PC-9 (cell line): ENCODE results near the gene NFATC1. TPM values are rescaled to one million over a fixed set of nuclear protein-coding genes. Genes with fewer than 3 reads are reported as not detected.

ENCODE experiments used
- BruUV-seq: library from RNA; stranded (reverse); fragments of 400-500 nt; replicated peaks from 2 replicates; lab custom pipeline; 2021; lab: Mats Ljungman, UMichigan
- CTCF ChIA-PET: fragments of 300-600 bp; sonication (Branson Sonifier 250); formaldehyde crosslinking; loops from one replicate; lab custom pipeline; 2022; ENCODE audit warnings: antibody characterized with exemption; lab: Charles Lee
- POLR2A ChIA-PET: fragments of 300-600 bp; sonication (Branson Sonifier 250); formaldehyde crosslinking; loops from one replicate; lab custom pipeline; 2022; ENCODE audit warnings: antibody characterized with exemption; ENCODE audit not compliant: unreplicated experiment; lab: Charles Lee
- DNase-seq, 2 experiments: peaks; one replicate each; pipeline versions ENCODE4 v3.0.0 to v3.0.0-alpha.2; 2015 to 2022; ENCODE audit warnings: mixed read lengths in 1 of 2
- H2AFZ ChIP-seq: fragments of 200-600 bp; sonication (generic); 2 replicates; pipeline ENCODE4 v1.8.1; 2017; ENCODE audit warnings: antibody characterized with exemption
- H3F3A ChIP-seq: fragments of 200-600 bp; sonication (generic); 2 replicates; pipeline ENCODE4 v1.8.1; 2017; ENCODE audit warnings: antibody characterized with exemption, mild to moderate bottlenecking, low read depth; ENCODE audit not compliant: insufficient read depth
- H3K27ac ChIP-seq: fragments of 200-600 bp; sonication (generic); 2 replicates; pipeline ENCODE4 v1.6.1; 2016; ENCODE audit warnings: mixed run types
- H3K27me3 ChIP-seq: fragments of 200-600 bp; sonication (generic); 2 replicates; pipeline ENCODE4 v1.6.1; 2016; ENCODE audit warnings: low read depth, mixed run types; ENCODE audit not compliant: insufficient read depth
- H3K36me3 ChIP-seq: fragments of 200-600 bp; sonication (generic); 2 replicates; pipeline ENCODE4 v1.6.1; 2016; ENCODE audit warnings: low read depth, mixed run types
- H3K4me1 ChIP-seq: fragments of 200-600 bp; sonication (generic); replicated peaks from 2 replicates; pipeline ENCODE4 v1.6.1; 2016; ENCODE audit warnings: mixed run types; ENCODE audit not compliant: insufficient read depth
- H3K4me2 ChIP-seq: fragments of 200-600 bp; sonication (generic); 2 replicates; pipeline ENCODE4 v1.6.1; 2017; ENCODE audit warnings: mixed run types
- H3K4me3 ChIP-seq: fragments of 200-600 bp; sonication (generic); 2 replicates; pipeline ENCODE4 v1.6.1; 2016; ENCODE audit warnings: mixed run types
- H3K79me2 ChIP-seq: fragments of 200-600 bp; sonication (generic); 2 replicates; pipeline ENCODE4 v1.6.1; 2017; ENCODE audit warnings: low read depth, mixed run types
- H3K9me2 ChIP-seq: fragments of 200-600 bp; sonication (generic); 2 replicates; pipeline ENCODE4 v1.8.1; 2017; ENCODE audit warnings: mild to moderate bottlenecking; ENCODE audit not compliant: insufficient read depth
- H3K9me3 ChIP-seq: fragments of 200-600 bp; sonication (generic); 2 replicates; pipeline ENCODE4 v1.8.1; 2016; ENCODE audit warnings: low read depth; ENCODE audit not compliant: insufficient read depth
- H4K20me1 ChIP-seq: fragments of 200-600 bp; sonication (generic); 2 replicates; pipeline ENCODE4 v1.8.1; 2017; ENCODE audit not compliant: insufficient read depth
- EZH2 ChIP-seq: fragments of 200-600 bp; sonication (generic); IDR thresholded peaks from 2 replicates; pipeline ENCODE4 v1.8.0; 2017; ENCODE audit warnings: antibody characterized with exemption, low read depth
- intact Hi-C: fragments of 100-400 bp; cut with micrococcal nuclease; formaldehyde crosslinking; loops from one replicate; pipeline ENCODE4 v1.10.0; 2022; ENCODE audit not compliant: unreplicated experiment
- total RNA-seq: library from RNA; stranded (reverse); gene quantifications from 2 replicates; pipeline ENCODE4 v1.2.3, GENCODE V29; 2021
- TF ChIP-seq, protein P1 (sequence below): fragments of 200-600 bp; sonication (generic); conservative IDR thresholded peaks from 2 replicates; pipeline ENCODE4 v1.6.1; 2017; ENCODE audit warnings: mixed run types, antibody characterized with exemption, mild to moderate bottlenecking, moderate library complexity

The NFATC1 gene
- total RNA-seq, 1 experiment from 2014 or later, result 2.6 TPM

DNA sequence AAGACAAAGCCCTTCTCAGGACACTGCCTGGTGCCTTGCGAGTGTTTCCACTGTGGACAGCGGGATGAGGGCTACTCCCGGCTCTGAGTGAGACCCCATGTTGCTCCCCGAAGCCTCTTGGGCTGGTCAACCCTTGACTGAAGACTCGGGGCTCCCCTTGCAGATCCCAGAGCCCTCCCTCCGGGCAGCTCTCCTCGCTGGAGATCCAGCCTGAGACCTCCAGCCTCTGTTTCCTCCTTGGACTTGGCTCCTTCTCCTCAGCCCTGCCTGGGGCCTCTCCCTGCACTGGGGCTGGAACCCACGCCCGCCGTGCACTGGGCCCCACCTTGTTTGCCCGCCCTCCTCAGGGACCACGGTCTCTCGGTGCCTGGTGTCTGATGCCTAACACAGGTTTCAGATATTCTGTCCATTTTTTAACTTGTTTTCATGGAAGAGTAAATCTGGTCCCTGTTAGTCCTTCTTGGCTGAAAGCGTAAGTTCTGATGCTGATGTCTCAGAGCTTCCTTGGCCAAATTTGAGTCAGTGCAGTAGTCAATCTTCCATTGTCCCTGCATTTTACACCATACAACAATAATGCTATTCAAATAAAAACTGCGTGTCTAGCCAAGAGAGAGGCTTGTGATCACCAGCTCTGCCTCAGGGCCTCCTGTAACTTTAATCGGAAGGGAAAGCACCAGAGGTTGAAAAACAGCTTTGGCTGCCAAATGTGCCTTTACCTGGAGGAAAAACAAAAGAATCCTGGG, 144.6 kb downstream of the NFATC1 start:
- no peak overlapping the region for H2AFZ ChIP-seq
- H3K27ac ChIP-seq, result no peak overlapping the region
- no peak overlapping the region for H3K4me3 ChIP-seq
- no peaks in the 10 kb centered on the region for H3F3A ChIP-seq
- DNase-seq, result no peak
- POLR2A ChIA-PET, result no interaction called here
- no peaks in the 10 kb centered on the region for H3K9me2 ChIP-seq
- no TSS peak for BruUV-seq
- H3K4me1 ChIP-seq, result no peaks in the 10 kb centered on the region
- H3K79me2 ChIP-seq, result no peaks in the 10 kb centered on the region
- H3K27me3 ChIP-seq, result peaks cover 78% of the 10 kb centered on the region
- CTCF ChIA-PET, result no interaction called here
- no peaks in the 10 kb centered on the region for H3K9me3 ChIP-seq
- H3K36me3 ChIP-seq, result no peaks in the 10 kb centered on the region
- no peak for TF ChIP-seq EZH2
- TF ChIP-seq, protein P1, sequence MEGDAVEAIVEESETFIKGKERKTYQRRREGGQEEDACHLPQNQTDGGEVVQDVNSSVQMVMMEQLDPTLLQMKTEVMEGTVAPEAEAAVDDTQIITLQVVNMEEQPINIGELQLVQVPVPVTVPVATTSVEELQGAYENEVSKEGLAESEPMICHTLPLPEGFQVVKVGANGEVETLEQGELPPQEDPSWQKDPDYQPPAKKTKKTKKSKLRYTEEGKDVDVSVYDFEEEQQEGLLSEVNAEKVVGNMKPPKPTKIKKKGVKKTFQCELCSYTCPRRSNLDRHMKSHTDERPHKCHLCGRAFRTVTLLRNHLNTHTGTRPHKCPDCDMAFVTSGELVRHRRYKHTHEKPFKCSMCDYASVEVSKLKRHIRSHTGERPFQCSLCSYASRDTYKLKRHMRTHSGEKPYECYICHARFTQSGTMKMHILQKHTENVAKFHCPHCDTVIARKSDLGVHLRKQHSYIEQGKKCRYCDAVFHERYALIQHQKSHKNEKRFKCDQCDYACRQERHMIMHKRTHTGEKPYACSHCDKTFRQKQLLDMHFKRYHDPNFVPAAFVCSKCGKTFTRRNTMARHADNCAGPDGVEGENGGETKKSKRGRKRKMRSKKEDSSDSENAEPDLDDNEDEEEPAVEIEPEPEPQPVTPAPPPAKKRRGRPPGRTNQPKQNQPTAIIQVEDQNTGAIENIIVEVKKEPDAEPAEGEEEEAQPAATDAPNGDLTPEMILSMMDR, result no peak
- intact Hi-C loops, result no loop called here
- H4K20me1 ChIP-seq, result no peaks in the 10 kb centered on the region
- no peak overlapping the region for H3K4me2 ChIP-seq

DNA sequence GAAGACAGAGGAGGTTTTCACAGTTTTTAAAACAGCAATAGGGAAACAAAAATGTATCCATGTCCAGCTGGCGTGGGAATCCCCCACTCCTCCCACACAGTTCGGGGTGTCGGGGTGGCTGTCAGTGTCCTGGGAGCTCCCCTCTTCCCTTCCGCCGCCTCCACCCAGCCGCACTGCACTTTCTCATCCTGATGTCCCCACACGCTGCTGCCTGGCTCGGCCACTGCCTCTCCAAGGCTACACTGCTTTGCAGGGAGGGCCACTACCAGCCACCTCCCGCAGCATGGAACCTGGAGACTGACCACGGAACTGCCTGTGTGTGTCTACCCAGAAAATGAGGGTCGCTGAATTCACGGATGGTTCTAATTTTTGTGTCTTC, 145.2 kb downstream of the NFATC1 start:
- Histone ChIP-seq H3K4me2 (no peak overlapping the region), H2AFZ (no peak overlapping the region), H3K9me3 (no peaks in the 10 kb centered on the region), H4K20me1 (no peaks in the 10 kb centered on the region), H3K4me1 (no peaks in the 10 kb centered on the region), H3K4me3 (no peak overlapping the region), H3K9me2 (no peaks in the 10 kb centered on the region), H3K79me2 (no peaks in the 10 kb centered on the region), H3F3A (no peaks in the 10 kb centered on the region), H3K36me3 (no peaks in the 10 kb centered on the region), H3K27me3 (peaks cover 78% of the 10 kb centered on the region), H3K27ac (no peak overlapping the region)
- TF ChIP-seq, protein P1, result no peak
- TF ChIP-seq EZH2, result no peak
- no TSS peak for BruUV-seq
- DNase-seq, result no peak
- CTCF ChIA-PET, result no interaction called here
- intact Hi-C loops, result no loop called here
- POLR2A ChIA-PET, result no interaction called here

DNA sequence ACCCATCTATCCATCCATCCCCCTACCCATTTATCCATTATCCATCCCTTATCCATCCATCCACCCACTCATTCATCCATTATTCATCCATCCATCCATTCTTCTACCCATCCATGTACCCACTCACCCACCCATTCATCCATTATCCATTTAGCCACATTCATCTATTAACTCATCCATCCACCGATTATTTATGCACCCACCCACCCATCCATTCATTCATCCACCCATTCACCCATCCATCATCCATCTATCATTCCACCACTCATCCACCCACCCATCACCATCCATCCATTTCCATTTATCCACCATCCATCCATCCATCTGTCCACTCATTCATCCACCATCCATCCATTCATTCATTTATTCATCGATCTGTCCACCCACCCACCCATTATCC, 146.5 kb downstream of the NFATC1 start:
- no peak for DNase-seq
- Histone ChIP-seq H2AFZ (no peak overlapping the region), H3K4me1 (no peaks in the 10 kb centered on the region), H3K9me2 (no peaks in the 10 kb centered on the region), H3K79me2 (no peaks in the 10 kb centered on the region), H3K27ac (no peak overlapping the region), H3K4me3 (no peak overlapping the region), H3K9me3 (no peaks in the 10 kb centered on the region), H3K4me2 (no peak overlapping the region), H4K20me1 (no peaks in the 10 kb centered on the region), H3F3A (no peaks in the 10 kb centered on the region), H3K36me3 (no peaks in the 10 kb centered on the region), H3K27me3 (peaks cover 77% of the 10 kb centered on the region)
- CTCF ChIA-PET, result no interaction called here
- POLR2A ChIA-PET, result no interaction called here
- BruUV-seq, result no TSS peak
- no peak for TF ChIP-seq EZH2
- TF ChIP-seq, protein P1, result no peak
- intact Hi-C loops, result no loop called here
